HG03432 (cell line): ENCODE data around the gene MUC2.

Source experiments
- ATAC-seq: cut with Tn5 transposase; IDR thresholded peaks from one replicate; pipeline ENCODE4 v1.9.1; 2021; ENCODE audit warnings: mild to moderate bottlenecking, moderate library complexity; ENCODE audit not compliant: unreplicated experiment

MUC2 gene

DNA sequence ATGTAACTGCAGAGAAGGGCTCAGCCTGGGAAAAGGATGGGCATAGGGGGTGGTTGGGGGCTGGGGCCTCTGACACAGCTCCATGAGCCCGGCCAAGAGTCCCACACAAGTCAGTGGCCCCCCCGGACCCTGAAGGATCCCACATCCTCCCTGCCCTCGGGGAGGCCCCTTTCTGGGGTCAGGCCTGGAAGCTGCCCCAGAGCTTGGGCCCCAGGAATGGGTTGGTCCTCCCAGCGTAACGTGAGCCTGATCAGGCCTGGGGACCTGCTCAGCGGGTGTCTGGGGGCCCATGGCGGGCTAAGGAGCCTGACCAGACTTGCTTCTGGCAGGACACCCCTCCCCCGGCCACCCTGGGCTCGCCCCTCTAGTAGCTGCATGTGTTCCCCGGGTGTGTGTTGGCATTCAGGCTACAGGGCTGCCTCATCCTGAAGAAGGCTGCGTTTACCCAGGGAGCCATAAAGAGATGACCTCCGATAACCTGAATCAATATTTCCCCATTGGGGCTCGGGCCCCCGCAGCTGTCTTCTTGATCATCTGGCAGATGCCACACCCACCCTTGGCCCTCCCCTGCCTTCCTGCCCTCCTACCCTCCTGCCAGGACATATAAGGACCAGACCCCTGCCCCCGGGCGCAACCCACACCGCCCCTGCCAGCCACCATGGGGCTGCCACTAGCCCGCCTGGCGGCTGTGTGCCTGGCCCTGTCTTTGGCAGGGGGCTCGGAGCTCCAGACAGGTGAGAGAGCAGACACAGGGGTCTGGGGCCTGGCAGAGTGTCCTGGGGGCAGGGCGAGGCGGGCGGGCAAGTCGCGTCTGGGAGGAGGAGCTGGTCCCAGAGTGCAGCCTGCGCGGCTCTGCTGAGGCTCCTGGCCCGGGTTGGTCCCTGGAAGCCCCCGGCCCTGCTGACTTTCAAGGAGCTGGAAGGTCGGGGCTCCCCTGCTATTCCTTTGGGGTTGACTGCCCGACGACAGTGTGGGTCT is at the start of gene MUC2:
TSS of gene MUC2 (plus strand) at position 631 of the 978 bp plus-strand sequence.
- ATAC-seq, result no peak

GRCh38 chr11:1025410-1026162 is 49.1 kb upstream of the MUC2 start:
- ATAC-seq, result no peak

DNA sequence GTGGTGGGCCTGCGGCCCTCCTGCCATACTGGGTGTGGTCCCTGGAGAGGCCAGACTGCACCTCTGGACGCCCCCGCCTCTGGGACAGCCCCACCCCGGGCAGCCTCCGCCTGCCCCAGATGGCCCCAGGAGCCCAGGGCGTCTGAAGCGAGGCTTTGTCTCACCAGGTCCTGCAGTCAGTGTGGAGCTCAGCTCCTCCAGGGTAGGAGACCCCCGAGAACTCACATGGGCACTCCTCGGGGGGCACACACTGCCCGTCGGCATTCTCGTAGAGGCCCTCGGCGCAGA is 48.6 kb upstream of the MUC2 start:
- no peak for ATAC-seq

DNA sequence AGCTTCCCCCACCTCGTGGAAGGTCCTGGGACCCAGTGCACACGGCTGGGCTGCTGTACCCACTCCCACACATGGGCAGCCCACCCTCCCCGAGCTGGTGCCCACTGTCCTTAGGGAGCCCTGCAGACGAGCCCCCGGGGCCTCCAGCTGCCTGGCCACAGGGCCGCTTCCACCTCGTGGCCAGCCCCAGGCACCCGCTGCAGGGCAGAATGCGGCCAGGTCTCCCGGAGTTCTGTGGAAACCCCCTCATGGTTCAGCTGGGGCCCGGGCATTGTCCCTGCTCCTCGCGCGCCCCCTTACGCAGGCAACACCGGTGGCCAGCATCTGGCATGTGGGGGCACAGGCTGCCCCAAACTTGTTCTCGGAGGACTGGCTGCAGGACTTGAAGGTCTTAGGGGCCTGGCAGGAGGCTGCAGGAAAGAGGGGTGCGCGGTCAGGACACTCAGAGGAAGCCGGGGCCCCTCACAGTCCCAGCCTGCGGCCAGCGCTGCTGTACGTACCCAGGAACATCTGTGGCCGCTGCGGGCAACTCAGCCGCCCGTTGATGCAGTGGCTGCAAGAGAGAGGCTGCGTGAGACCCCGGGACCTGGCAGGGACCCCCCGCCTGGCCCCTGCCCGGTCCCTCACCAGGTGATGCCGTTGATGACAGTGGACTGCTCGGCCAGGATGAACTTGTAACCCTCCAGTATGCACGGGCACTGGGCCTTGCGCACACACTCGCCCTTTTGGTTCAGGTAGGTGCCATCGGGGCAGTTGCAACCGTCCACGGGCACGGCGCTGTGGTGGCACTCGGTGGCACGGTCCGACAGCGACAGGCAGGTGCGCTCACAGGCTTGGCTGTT is 47.8 kb upstream of the MUC2 start:
- no peak for ATAC-seq

DNA sequence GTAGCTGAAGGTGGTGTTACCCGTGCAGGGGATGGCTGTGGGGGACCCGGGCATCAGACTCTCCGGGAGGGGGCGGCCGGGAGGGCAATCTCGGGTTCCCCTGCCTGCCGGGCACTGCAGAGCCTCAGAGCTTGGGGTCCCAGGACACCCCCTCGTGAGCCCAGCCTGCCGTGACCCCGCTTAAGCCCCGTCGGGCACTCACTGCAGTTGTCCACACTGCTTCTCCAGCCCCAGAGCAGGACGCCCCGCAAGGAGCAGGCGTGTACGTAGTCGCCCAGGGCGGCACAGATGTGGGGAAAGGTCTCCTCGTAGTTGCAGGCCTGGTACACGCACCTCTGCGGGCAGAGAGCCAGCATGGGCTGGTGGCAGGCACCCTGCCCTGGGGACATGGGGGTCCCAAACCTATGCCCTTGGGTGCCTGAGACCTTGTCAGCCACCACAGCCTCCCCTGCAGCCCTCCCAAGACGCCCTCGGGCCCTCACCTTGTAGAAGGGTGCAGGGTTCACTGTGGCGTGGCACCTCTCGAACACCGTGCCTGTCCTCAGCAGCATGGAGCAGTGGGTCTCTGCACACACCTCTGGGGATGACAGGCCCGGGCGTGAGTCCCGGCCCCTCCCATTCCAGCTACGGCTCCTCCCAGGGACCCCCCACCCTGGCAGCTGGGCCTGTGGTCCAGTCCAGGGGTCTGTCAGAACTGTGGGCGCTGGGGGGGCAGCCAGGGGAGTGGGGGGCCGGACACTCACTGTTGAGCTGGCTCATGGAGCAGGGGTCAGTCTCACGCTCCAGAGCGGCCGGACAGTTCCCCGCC is 47.0 kb upstream of the MUC2 start:
- no peak for ATAC-seq

GRCh38 chr11:1028291-1028540 is 46.5 kb upstream of the MUC2 start:
- no peak for ATAC-seq

DNA sequence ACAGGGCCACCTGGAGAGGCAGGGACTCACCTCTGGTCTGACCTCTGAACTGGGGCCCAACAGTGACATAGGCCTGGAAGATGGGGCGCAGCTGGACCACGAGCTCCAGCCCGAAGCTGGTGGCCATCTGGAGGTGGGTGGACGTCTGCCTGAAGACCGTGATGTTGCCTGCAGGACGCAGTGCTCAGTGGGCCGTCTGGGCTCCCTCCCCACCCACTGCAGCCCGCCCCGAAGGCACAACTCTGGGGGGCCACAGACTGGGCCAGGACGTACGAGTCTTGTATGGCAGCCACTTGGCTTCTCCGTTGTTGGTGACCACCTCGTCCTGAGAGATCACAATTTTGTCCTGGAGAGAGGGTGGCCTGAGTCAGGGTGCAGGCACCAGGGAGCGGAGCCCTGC is 46.1 kb upstream of the MUC2 start:
- ATAC-seq, result no peak

DNA sequence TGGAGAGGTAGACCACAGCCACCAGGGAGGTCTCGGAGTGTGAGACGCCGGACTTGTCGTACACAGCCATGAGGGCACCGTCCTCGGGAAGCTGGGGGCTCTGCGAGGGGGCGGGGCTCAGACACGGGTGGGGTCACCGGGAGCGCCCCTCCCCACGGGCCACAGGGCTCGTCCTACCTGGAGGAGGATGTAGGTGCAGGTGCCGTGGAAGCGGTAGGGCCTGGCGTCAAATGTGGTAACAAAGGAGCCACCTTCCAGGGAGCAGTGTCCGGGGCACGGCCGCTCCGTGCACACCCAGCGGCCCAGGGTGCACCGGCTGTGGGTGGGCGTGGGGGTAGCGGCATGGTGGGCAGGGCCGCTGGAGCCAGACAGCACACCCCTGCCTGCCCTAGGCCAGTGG is 45.6 kb upstream of the MUC2 start:
- no peak for ATAC-seq

GRCh38 chr11:1029654-1030053 is 45.0 kb upstream of the MUC2 start:
- ATAC-seq, result no peak

DNA sequence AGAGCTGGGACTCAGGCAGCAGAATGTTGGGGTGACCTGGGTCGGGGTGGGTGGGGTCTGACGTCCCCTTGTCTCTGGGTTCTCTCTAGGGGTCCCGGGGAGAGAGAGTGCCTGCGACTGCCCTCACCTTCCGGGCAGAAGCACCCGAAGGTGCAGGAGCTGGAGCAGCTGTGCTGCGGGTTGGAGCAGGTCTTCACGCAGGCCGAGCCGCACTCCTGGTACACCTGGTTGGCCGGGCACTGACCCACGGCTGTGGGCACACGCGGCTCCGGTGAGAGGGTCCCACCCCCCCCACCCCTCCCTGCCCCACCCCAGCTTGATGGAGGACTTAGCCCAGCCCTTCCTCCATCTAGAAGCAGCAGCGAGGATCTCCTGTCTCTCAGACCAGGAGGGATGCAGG is 44.6 kb upstream of the MUC2 start:
- no peak for ATAC-seq

- ATAC-seq, result no peak
Measured at GRCh38 chr11:1030556-1030955, 44.1 kb upstream of the MUC2 start.

GRCh38 chr11:1031121-1031899 is 43.4 kb upstream of the MUC2 start:
- ATAC-seq, result no peak

DNA sequence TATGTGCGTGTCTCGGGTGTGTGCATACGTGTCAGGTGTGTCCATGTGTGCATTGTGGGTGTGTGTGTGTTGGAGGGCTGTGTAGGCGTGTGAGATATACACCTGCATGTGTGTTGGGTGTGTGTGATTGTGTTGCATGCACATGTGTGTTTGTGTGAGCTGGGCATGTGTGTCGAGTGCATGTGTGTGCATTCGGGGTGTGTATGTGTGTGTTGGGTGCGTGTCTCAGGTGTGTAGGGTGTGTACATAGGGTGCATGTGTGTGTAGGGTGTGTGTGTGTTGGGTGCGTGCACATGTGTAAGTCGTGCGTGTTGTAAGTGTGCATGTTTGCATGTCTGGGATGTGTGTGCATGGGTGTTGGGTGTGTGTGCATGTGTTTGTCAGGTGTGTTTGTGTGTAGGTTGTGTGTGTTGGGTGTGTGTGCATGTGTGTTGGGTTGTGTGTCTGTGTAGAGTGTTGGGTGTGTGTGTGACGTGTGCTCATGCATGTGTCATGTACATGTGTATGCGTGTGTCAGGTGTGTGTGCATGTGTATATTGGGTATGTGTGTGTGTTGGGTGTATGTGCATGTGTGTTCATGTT is 42.3 kb upstream of the MUC2 start:
- no peak for ATAC-seq

DNA sequence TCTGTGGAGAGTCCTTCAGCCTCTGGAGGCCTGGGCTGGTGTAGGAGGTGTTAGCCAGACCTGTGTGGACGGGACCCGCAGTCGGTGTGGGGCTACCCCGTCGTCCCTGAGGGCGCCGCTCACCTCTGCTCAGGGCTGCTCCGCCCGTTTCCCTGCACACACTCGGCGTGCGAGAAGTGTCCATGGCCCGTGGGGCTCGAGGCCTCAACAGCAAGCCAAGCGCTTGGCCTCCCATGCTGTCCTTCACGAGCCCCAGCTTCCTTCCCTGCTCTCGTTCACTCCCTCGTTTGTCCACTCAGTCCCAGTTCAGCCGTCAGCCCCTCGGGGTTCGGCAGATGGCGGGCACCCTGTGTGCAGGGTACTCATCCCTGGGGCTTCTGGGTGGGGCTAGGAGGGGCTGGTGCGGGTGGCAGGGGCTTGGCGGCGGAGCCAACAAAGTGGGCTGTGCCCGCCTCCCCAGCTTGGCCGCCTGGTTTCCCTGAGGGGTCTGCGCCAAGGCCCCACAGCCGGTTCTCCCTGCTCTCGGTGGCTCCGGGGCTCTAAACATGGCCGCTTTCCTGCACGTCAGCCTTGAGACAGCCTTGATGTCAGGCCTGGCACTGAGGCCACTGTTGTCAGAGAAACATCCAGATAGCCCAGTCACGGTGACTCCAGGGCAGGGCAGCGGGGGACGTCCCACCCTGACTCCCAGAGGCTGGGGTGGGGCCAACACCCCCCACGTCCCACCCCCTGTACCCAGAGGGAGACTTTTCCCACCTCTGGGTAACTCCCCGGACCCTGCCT is 41.5 kb upstream of the MUC2 start:
- ATAC-seq, result no peak

GRCh38 chr11:1034001-1034400 is 40.7 kb upstream of the MUC2 start:
- no peak for ATAC-seq

DNA sequence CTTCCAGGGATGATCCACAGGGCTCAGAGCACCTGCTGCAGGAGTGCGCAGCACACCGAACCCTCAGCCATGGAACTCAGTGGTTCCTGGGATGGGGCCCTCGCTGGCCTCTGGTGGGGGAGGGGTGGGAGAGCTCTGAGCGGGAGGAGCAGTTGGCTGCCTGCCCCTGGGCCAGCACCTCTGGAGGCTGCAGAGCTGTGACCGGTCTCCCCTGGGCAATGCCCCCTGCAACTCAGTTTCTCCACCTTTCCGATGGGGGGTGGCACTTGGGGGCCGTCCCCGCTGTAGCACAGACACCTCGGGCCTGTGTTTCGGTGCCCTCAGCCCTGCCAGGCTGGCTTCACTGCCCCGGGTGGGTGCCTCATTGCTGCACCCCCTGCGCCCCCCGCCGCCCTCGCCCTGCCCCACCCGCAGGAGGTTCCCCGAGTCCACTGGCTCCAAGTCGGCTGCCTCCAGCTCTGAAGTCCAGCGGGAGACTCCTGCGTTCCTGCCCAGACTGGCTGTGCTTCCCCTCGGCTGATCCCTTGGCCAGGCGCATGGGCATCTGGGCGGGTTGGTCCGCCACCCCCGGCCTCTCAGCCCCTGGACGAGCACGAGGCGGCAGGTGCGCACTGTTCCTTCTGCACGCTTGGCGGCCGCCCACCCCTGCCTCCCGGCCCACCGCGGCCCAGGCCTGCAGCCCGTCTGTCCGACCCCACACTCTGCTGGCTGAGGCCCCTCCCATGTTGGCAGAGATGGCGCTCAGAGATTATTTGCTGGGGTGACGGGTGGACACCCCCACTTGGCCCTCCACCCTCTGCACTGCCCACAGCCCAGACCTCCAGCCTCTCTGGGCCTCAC is 40.0 kb upstream of the MUC2 start:
- no peak for ATAC-seq

- ATAC-seq, result no peak
Measured at GRCh38 chr11:1035577-1036283, 38.9 kb upstream of the MUC2 start.
